ENCODE data around the gene NR5A1.

The NR5A1 gene

GRCh38 chr9:124507880-124508423, 753 bp upstream of the NR5A1 start:
- Histone ChIP-seq H3K36me3 (ENCODE audit: low read length) (no peaks in the 10 kb centered on the region), H3F3A (ENCODE audit: insufficient read depth) (no peaks in the 10 kb centered on the region), H3K9ac (ENCODE audit: low read length) (no peak overlapping the region), H3K4me3 (ENCODE audit: insufficient read depth, low read length, poor library complexity, severe bottlenecking) (no peak overlapping the region), H3K79me2 (ENCODE audit: insufficient read depth, low read length) (no peaks in the 10 kb centered on the region), H3K4me2 (ENCODE audit: low read depth, low read length, poor library complexity, severe bottlenecking) (no peak overlapping the region), H3K9me2 (replicated peaks; ENCODE audit: insufficient read depth, low read length) (no peaks in the 10 kb centered on the region), H3K27me3 (ENCODE audit: low read length) (no peaks in the 10 kb centered on the region), H2AFZ (ENCODE audit: low read depth, low read length, severe bottlenecking) (no peak overlapping the region), H3K9me3 (ENCODE audit: insufficient read depth, low read length) (no peaks in the 10 kb centered on the region), H4K20me1 (ENCODE audit: low read depth, low read length) (no peaks in the 10 kb centered on the region), H3K27ac (ENCODE audit: low read depth, low read length) (no peak overlapping the region)
- TF ChIP-seq CTCF (IDR thresholded peaks at IDR 0.05; ENCODE audit: insufficient read depth, low read length, poor library complexity, severe bottlenecking) (no peak), EZH2phosphoT487 (conservative IDR thresholded peaks at IDR 0.05; ENCODE audit: low read length) (no peak)

GRCh38 chr9:124506433-124506832, 766 bp downstream of the NR5A1 start:
- H3K4me2 ChIP-seq (ENCODE audit: low read depth, low read length, poor library complexity, severe bottlenecking) = no peak overlapping the region
- no peaks in the 10 kb centered on the region for H4K20me1 ChIP-seq (ENCODE audit: low read depth, low read length)
- H3K9me2 ChIP-seq (replicated peaks; ENCODE audit: insufficient read depth, low read length) = no peaks in the 10 kb centered on the region
- no peak overlapping the region for H3K4me3 ChIP-seq (ENCODE audit: insufficient read depth, low read length, poor library complexity, severe bottlenecking)
- no peaks in the 10 kb centered on the region for H3K27me3 ChIP-seq (ENCODE audit: low read length)
- H3K79me2 ChIP-seq (ENCODE audit: insufficient read depth, low read length) = no peaks in the 10 kb centered on the region
- no peaks in the 10 kb centered on the region for H3F3A ChIP-seq (ENCODE audit: insufficient read depth)
- TF ChIP-seq CTCF (IDR thresholded peaks at IDR 0.05; ENCODE audit: insufficient read depth, low read length, poor library complexity, severe bottlenecking) (no peak), EZH2phosphoT487 (conservative IDR thresholded peaks at IDR 0.05; ENCODE audit: low read length) (no peak)
- no peaks in the 10 kb centered on the region for H3K9me3 ChIP-seq (ENCODE audit: insufficient read depth, low read length)
- no peak overlapping the region for H3K9ac ChIP-seq (ENCODE audit: low read length)
- H3K27ac ChIP-seq (ENCODE audit: low read depth, low read length) = no peak overlapping the region
- no peak overlapping the region for H2AFZ ChIP-seq (ENCODE audit: low read depth, low read length, severe bottlenecking)
- H3K36me3 ChIP-seq (ENCODE audit: low read length) = no peaks in the 10 kb centered on the region

- no peak overlapping the region for H3K9ac ChIP-seq (ENCODE audit: low read length)
- H3K27ac ChIP-seq (ENCODE audit: low read depth, low read length) = no peak overlapping the region
- no peak overlapping the region for H2AFZ ChIP-seq (ENCODE audit: low read depth, low read length, severe bottlenecking)
- no peaks in the 10 kb centered on the region for H3K79me2 ChIP-seq (ENCODE audit: insufficient read depth, low read length)
- TF ChIP-seq EZH2phosphoT487 (conservative IDR thresholded peaks at IDR 0.05; ENCODE audit: low read length) (no peak), CTCF (IDR thresholded peaks at IDR 0.05; ENCODE audit: insufficient read depth, low read length, poor library complexity, severe bottlenecking) (no peak)
- no peaks in the 10 kb centered on the region for H3K36me3 ChIP-seq (ENCODE audit: low read length)
- H3K4me2 ChIP-seq (ENCODE audit: low read depth, low read length, poor library complexity, severe bottlenecking) = no peak overlapping the region
- no peaks in the 10 kb centered on the region for H3F3A ChIP-seq (ENCODE audit: insufficient read depth)
- no peak overlapping the region for H3K4me3 ChIP-seq (ENCODE audit: insufficient read depth, low read length, poor library complexity, severe bottlenecking)
- no peaks in the 10 kb centered on the region for H3K9me3 ChIP-seq (ENCODE audit: insufficient read depth, low read length)
- no peaks in the 10 kb centered on the region for H3K27me3 ChIP-seq (ENCODE audit: low read length)
- no peaks in the 10 kb centered on the region for H3K9me2 ChIP-seq (replicated peaks; ENCODE audit: insufficient read depth, low read length)
- no peaks in the 10 kb centered on the region for H4K20me1 ChIP-seq (ENCODE audit: low read depth, low read length)
Observed at GRCh38 chr9:124505901-124506346, 1.3 kb downstream of the NR5A1 start.
